HG03378 (cell line): Measurements from ENCODE around the gene BLM.
A peak's percentile ranks its signal among the peaks of the same experiment; 100 is the strongest.
"Not testable (repeated sequence)": the region's sequence is repeated elsewhere in the genome, so short reads cannot be mapped to it uniquely, and the experiment has no call there.

ENCODE experiments used
- ATAC-seq: cut with Tn5 transposase; IDR thresholded peaks from one replicate; pipeline ENCODE4 v1.9.1; 2021; ENCODE audit warnings: mild to moderate bottlenecking, moderate library complexity; ENCODE audit not compliant: unreplicated experiment

The BLM gene

DNA sequence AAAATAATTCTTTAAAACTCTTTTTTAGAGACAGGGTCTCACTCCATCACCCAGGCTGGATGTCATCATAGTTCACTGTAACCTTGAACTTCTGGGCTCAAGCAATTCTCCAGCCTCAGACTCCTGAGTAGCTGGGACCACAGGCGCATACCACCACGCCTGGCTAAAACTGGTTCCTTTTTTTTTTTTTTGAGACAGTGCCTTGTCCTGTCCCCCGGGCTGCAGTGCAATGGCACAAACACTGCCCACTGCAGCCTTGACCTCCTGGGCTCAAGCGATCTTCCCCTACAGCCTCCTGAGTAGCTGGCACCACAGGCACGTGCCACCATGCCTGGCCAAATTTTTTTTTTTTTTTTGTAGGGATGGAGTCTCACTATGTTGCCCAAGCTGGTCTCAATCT lies 127.5 kb downstream of the BLM start:
- no peak for ATAC-seq

DNA sequence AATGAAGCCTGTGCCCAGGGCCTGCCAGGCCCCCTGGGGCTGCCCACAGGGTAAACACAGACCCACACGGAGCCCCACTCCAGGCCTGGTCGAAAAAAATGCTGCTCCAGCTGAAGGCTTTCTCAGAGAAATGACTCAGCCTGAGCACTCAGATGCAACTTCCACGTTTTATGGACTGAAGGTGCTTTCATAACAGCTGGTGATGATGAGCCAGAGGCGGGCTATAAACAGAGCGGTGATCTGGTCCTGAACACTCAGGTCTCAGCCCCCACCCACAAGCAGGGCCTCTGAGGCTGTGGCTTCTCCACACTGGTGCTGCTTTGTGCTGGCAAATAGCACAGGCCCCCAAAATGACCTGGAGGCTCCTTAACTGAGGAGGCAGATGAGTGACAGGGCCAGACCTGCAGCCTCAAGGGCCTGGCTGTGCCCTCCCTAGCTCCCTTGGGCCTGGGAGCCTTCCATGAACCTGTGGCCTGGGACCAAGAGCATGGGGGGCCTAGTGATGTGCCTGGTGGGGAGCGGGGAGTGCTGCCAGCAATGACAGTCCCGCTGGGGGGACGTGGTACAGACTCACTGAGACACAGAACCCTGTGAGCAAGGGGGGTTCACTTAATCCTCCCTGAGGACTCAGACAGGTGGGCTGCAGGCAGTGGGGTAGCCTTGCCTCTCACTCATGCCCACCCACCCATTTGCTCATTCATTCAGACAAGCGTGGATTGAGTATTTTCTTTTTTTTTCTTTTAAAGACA lies 128.2 kb downstream of the BLM start:
- ATAC-seq = peak; percentile 86

DNA sequence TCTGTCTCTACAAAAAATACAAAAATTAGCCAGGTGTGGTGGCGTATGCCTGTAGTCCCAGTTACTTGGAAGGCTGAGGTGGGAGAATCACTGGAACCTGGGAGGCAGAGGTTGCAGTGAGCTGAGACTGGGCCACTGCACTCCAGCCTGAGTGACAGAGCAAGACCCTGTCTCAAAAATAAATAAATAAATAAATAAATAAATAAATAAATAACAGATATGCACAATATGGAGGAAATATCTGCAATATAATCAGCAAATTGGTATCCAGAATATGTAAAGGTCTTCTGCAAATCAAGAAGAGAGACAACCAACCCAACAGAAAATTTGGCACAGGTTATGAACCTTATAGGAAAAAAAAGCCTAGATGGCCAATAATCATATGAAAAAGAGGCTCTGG lies 132.3 kb downstream of the BLM start:
- ATAC-seq = not testable (repeated sequence)

DNA sequence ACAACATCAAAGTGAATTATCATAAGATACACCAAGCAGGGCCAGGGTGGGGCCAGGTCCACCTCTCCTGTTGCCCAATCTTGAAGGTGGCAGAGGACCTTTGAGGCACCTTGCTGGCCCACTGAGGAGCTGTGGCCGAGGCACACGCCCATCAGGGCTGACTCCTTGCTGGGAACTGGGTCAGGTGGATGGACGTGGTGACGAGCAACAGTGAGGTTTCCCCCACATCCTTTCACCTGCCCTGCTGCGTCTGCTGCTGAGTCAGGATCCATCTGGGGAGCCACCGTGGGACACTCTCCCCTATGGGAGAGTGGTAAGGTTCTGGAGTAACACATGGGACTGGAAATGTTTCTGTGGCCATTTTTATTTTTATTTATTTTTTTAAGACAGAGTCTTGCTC lies 134.0 kb downstream of the BLM start:
- ATAC-seq = no peak

DNA sequence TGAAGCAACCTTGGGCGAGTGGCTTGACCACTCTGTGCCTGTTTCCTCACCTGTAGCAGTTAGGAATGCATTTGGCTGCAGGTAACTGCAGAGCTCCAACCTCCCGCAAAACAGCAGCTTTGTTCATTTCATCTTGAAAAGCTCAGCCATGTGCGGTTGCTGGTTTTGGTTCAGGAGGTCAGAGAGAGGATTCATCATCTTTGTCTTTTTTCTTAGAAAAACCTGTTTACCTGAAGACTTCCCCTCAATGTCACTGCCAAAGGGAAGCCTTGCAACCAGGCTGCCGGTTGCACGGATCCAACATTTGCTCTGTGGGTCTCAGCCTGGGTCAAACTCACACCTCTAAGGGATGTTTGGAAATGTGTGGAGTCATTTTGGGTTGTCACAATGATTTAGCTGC lies 134.8 kb downstream of the BLM start:
- ATAC-seq = no peak

DNA sequence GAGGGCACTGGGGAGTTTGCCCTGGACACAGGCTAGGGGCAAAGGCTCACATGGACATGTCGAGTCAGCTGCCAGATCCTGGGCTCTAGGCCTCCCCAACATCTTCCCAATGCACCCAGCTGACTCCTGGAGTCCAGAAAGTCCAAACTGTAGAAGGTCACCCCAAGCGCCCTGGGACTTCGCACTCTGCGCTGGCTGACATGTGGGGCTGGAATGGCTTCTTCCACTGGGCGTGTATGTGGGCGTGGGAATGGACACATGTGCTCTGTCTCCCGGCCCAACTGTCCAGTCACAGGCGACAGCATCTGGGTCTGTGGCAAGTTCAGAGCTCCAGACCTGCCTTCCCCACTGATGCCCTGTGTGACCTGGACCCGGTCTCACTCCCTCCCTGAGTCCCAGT lies 138.0 kb downstream of the BLM start:
- ATAC-seq = no peak

DNA sequence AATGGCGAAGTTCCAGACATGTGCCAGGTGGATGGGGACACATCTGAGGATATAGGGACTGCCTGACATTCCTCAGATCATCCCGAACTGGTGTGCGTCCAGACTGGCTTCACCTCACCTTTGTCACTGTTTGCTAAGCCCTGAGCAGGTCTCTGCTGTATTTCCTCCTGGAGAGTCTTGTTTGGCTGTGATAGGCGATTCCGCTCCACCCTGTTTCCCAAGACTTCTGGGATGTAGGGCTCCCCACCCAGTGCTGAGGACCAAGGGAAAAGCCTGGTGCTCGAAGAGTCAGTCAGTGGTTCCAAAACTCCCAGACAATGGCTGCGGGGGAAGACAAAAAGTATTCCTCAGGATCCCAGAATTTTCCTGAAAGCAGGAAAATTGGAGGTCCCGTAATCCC lies 140.2 kb downstream of the BLM start:
- no peak for ATAC-seq

DNA sequence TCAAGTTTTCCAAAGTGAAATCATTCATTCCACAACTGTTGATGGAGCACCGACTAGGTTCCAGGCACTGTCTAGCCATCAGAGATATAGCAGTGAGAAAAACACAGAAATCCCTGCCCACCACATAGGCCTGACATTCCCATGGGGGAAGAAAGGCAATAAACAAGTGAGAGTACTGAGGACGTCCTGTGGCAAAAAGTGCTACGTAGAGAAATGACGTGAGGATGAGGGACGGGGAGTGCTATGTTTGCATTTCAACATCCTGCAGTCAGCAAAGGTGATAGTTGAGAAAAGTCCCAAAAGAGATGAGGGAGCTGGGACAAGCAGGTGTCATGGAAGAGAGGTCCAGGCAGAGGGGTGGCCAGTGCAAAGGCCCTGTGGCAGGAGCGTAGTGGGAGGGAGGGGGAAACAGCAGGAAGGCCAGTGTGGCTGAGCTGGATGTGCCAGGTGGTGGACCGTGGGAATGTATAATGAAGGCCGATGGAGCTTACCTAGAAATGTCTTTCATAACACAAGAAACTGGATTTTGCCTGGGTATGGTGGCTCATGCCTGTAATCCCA lies 140.8 kb downstream of the BLM start:
- ATAC-seq = no peak

DNA sequence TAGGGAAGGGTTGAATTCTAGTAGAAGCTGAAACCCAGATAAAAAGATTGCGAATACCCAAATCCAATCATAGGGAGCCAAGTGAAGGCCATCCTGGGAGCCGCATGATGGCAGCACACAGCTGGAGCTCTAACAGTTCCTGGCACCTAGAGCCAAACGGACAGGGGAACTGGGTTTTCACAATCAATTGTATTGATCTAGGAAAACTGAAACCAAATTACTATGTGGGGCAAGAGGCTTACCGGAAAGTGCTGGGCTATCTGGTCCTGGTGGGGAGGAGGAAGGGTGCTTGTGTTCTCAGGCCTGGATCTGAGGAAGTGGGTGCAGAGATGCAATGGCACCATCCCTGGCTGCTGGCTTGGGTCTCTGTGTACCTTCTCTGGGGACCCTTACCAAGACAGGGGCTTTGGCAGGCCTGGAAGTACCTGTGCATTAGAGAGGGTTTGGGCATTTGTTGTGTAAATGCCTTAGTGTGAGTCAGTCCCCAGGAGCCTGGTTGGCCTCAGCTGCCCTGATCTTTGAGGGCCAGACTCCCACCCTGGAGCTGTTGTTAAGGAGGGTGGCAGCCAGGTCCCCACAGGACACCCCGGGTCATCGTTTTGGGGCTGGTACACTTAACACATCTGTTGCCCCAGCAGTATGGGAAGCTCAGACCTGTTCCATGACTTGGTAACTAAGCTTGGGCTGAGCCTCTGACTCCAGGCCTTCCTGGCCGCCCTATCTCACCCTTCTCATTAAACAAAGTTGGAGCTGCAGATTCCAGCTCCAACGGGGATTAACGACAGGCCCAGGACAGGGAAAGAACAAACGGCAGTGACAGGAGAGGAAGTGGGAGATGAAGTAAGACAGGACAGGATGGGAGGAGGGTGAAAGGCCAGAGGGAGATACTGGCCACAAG lies 142.3 kb downstream of the BLM start:
- no peak for ATAC-seq

DNA sequence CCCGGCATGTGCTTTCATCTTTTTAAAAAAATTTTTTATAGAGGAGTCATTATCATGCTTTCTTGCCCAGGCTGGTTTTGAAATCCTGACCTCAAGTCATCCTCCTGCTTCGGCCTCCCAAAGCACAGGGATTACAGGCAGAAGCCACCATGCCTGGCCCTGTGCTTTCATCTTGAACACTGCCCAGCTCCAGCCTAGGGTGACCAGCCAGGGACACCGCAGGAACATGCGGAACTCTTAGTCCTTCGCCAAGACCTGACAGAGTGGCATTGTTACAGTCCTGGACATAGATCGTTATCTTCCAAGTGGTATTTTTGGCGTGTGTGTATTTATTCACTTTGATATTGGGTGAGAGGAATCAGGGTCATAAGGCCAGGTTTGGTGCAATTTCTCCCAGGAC lies 143.3 kb downstream of the BLM start:
- ATAC-seq = no peak

DNA sequence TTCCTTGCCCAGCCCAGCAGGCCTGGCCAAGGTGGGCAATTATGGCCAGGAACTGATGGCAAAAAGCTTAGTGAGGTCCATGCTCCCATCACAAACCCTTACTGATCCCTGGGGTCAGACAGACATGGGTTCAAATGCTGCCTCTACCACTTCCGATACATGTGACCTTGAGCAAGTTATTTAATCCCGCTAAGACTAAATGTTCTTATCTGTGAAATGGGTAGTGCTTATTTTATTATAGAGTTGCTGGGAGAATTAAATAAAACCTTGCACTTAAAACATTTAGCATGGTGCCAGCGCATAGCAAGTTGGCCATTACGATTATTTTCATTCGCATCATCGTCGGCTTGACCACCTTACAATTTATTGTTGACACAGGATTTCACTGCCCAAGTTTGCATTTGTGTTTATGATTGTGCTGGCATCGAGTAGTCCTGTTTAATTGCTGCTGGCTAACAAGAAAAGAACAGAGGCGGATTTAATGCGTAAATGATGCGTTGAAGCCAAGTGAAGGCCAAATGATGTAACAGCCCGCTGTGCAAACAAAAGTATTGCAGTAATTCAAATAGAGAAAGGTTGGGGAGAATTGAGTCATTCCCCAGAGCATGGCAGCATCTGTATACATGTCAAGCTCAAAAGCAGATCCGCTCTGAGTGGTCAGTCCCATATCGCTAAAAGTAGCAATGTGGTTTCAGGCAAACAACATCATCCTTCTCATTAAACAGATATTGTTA lies 144.0 kb downstream of the BLM start:
- ATAC-seq = no peak

DNA sequence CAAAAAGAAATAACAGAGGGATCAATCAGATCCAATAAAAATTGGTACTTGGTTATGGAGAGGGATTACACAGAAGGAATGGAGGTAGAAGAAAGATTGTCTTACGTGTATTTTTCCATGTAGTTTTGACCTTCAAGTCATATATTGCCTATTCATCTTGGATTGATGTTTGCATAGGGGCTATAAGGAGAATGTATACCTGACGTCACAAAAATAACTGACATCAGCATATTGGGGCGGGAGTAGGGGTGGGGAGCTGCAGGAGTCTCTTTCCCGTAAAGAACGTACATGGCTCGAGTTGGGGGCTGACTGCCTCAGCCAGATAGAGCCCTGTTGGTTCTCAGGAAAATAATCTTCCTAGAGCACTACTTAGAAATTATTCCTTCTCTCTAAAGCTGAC lies 145.3 kb downstream of the BLM start:
- ATAC-seq = no peak

DNA sequence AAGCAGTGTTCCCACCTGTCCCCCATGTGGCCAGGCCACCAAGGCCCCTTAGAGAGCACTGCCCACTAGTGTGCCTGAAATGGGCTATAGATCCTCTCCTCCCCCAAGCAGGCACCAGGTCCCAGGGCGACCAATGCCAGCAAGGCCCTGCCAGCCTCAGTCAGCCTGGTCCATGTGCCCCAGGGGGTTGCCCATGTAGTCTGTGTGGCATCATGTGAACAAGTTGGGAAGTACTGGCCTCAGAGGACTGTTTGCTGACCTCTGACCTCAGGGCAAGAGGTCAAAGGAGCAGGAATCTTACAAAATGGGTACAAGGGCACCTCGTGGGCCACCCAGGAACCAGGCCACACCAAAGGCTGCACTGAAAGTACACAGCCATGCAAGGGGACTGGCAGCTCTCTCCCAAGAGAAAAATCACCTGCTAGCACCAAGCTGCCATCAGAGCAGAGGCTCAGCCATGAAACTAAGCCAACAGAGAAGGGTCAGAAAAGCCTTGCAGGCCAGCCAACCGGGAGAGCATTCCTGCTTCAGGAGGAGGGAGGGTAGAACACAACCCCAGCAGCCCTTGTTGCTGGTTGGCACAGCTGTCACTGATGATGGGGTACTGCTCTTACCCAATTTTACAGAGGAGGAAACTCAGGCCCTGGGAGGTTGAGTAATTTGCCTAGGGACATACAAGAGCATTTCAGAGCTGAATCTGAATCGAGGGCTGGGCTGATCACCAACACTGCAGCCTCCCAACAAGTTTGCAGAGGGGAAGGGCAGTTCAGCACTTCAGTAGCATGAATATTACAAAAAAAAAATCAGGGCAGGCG lies 146.0 kb downstream of the BLM start:
- no peak for ATAC-seq

DNA sequence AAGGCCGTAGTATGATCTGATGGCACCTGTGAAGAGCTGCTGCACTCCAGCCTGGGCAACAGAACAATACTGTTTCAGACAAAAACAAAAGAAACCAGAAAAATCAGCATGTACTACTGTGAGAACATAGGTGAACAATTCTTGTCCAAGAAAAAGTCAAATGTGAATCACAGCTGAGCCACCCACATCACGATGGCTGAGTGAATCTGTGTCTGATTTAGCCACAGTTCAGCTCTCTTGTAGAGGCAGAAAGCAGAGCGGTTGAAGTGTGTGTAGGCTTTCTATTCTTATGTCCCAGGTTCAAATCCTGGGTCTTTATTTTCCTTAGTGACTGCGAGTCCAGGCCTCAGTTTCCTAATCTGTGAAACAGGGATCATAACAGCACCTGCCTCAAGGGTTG lies 146.8 kb downstream of the BLM start:
- no peak for ATAC-seq

DNA sequence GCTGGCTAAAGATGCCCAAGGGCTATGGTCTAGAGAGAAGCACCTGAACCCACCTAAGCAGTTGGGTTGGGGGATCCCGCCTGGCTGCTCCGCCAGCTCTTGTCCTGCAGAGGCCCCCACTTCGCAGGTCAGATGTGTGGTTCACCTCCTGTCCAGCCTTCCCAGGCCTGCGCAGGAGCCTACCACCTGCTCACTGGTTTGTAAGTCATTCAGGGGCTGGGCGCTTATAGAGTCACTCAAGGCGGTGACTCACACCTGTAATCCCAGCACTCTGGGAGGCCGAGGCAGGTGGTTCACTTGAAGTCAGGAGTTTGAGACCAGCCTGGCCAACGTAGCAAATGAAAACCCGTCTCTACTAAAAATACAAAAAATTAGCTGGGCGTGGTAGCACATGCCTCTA lies 147.4 kb downstream of the BLM start:
- ATAC-seq = no peak

DNA sequence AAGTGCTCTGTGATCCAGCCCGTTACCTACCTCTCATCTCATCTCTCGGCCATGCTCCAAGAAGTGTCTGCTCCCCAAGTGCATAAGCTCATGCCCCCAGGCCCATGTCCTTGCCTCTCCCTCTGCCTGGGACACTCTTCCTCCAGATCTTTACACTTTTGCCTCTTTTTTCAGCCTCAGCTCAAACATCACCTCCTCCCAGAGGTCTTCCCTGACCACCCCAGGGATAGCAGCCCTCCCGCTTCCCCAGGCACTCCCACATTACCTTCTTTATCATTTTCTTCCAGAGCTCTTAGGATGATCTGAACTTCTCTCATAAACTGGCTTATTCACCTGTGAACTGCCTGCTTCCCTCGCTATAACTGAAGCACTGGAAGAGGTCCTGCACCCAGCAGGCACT lies 148.6 kb downstream of the BLM start:
- no peak for ATAC-seq
